HepG2 (cell line): ENCODE results near the gene AUTS2.

Experiments
- FOXK2 ChIP-seq: fragments of 450-650 bp; IDR thresholded peaks from 2 replicates; pipeline ENCODE4 v1.6.1; 2016
- HDAC2 ChIP-seq: sonication (generic); formaldehyde crosslinking; IDR thresholded peaks from 2 replicates; pipeline ENCODE4 v1.4.0; 2020; ENCODE audit warnings: missing genetic modification reagents
- POLR2A ChIP-seq, 2 experiments: IDR thresholded peaks; 2 replicates each; pipeline ENCODE4 v1.6.1; 2011; ENCODE audit warnings: low read depth in 2 of 2, low read length in 2 of 2, mild to moderate bottlenecking in 1 of 2, moderate library complexity in 1 of 2; ENCODE audit not compliant: insufficient read depth in 1 of 2
- SP1 ChIP-seq, 2 experiments: fragments of 450-650 bp in 1 of 2; sonication (generic) in 1 of 2; formaldehyde crosslinking in 1 of 2; IDR thresholded peaks; 2 replicates each; pipeline versions ENCODE4 v1.4.0 to v1.6.1; 2016 to 2020; ENCODE audit warnings: missing genetic modification reagents in 1 of 2
- ZNF768 ChIP-seq: sonication (generic); formaldehyde crosslinking; IDR thresholded peaks from 2 replicates; pipeline ENCODE4 v1.4.0; 2020; ENCODE audit warnings: missing genetic modification reagents
- TF ChIP-seq, protein P1 (sequence below): conservative IDR thresholded peaks from 2 replicates; pipeline ENCODE4 v1.6.1; 2018; ENCODE audit warnings: missing genetic modification reagents
- TF ChIP-seq, protein P2 (sequence below): sonication (generic); formaldehyde crosslinking; IDR thresholded peaks from 2 replicates; pipeline ENCODE4 v1.4.0; 2020; ENCODE audit warnings: missing genetic modification reagents
- TF ChIP-seq, protein P3 (sequence below): sonication (generic); formaldehyde crosslinking; IDR thresholded peaks from 2 replicates; pipeline ENCODE4 v1.5.0; 2020; ENCODE audit warnings: mild to moderate bottlenecking, missing genetic modification reagents, moderate library complexity

DNA sequence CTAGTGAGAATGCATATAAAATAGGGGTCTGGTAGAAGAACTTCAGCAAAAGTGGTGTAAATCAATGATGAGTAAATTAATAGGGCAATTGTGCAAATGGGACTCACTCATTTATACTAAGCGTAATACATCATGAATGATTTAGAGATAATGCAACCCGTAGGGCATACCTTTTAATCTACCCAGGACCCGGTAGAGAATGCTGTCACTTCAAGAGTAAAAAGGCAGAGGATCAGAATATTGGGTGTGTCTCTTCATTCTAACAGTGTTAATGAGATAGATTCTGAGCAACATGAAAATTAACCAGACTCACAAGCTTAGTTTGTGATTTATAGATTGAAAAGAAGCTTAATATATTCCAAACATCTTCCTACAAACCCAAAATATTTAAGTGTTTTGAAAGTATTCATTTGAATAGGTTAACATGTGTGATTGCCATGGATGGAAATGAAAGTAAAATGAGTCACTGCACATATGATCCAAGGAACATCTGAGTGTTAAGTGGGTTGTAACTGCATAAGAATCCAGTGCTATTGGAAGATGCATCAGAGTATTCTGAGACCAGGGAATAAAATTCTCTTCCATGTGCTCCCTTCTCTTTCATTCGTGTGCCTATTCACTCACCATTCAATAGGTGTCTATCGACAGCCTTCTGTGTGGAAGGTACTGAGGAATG lies 690.6 kb downstream of the AUTS2 start:
- TF ChIP-seq, protein P1, sequence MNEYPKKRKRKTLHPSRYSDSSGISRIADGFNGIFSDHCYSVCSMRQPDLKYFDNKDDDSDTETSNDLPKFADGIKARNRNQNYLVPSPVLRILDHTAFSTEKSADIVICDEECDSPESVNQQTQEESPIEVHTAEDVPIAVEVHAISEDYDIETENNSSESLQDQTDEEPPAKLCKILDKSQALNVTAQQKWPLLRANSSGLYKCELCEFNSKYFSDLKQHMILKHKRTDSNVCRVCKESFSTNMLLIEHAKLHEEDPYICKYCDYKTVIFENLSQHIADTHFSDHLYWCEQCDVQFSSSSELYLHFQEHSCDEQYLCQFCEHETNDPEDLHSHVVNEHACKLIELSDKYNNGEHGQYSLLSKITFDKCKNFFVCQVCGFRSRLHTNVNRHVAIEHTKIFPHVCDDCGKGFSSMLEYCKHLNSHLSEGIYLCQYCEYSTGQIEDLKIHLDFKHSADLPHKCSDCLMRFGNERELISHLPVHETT = no peak
- TF ChIP-seq POLR2A (IDR thresholded peaks at IDR 0.05; ENCODE audit: insufficient read depth in 1 of 2, low read depth in 2 of 2, low read length in 2 of 2) (no peak), SP1 (IDR thresholded peaks at IDR 0.05) (no peak), SP1 (CRISPR knock-in tag; IDR thresholded peaks at IDR 0.05) (no peak), FOXK2 (no peak), HDAC2 (CRISPR knock-in tag) (no peak), ZNF768 (CRISPR knock-in tag) (no peak)
- TF ChIP-seq, protein P2, sequence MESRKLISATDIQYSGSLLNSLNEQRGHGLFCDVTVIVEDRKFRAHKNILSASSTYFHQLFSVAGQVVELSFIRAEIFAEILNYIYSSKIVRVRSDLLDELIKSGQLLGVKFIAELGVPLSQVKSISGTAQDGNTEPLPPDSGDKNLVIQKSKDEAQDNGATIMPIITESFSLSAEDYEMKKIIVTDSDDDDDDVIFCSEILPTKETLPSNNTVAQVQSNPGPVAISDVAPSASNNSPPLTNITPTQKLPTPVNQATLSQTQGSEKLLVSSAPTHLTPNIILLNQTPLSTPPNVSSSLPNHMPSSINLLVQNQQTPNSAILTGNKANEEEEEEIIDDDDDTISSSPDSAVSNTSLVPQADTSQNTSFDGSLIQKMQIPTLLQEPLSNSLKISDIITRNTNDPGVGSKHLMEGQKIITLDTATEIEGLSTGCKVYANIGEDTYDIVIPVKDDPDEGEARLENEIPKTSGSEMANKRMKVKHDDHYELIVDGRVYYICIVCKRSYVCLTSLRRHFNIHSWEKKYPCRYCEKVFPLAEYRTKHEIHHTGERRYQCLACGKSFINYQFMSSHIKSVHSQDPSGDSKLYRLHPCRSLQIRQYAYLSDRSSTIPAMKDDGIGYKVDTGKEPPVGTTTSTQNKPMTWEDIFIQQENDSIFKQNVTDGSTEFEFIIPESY (CRISPR knock-in tag) = no peak
- TF ChIP-seq, protein P3, sequence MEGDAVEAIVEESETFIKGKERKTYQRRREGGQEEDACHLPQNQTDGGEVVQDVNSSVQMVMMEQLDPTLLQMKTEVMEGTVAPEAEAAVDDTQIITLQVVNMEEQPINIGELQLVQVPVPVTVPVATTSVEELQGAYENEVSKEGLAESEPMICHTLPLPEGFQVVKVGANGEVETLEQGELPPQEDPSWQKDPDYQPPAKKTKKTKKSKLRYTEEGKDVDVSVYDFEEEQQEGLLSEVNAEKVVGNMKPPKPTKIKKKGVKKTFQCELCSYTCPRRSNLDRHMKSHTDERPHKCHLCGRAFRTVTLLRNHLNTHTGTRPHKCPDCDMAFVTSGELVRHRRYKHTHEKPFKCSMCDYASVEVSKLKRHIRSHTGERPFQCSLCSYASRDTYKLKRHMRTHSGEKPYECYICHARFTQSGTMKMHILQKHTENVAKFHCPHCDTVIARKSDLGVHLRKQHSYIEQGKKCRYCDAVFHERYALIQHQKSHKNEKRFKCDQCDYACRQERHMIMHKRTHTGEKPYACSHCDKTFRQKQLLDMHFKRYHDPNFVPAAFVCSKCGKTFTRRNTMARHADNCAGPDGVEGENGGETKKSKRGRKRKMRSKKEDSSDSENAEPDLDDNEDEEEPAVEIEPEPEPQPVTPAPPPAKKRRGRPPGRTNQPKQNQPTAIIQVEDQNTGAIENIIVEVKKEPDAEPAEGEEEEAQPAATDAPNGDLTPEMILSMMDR (CRISPR knock-in tag) = no peak
